ENCODE results near the gene KCNH2.

KCNH2 gene

DNA sequence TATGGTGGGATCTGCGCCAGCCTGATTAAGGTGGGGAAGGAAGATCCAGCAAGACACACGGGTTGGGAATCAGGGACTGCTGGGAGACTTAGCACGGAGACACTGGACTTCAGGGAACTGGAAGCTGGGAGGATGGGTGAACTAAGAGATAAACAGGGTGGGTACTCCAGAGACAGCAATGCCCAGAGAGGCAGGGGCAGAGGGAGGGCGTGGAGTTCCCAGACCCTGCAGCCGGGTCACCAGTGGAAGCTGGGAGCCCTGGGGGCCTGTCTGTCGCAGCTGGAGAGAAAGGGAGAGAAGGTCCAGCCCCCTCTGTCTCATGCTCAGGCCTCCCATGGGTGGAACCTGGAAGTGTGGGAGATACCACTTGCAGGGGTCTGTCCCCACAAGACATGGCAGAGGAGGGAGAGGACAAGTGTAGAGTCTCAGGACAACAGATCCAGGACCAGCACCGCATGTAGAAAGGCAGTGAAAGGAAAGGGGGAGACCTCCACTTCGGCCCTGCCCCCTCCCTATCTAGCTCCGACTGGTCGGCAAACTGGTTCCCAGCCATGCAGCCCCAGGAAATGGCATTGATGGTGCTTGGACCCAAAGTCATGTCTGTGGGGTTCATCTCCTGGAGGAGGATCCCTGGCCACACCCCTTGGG, 81.4 kb downstream of the KCNH2 start:
- no peak for DNase-seq (ENCODE audit: low spot score)
- Histone ChIP-seq H3K4me3 (no peak overlapping the region), H3K27ac (no peak overlapping the region)
- no peak for TF ChIP-seq CTCF (IDR thresholded peaks at IDR 0.05)

GRCh38 chr7:150895809-150896208, 82.3 kb downstream of the KCNH2 start:
- DNase-seq (ENCODE audit: low spot score) = no peak
- H3K27ac ChIP-seq = no peak overlapping the region
- H3K4me3 ChIP-seq = no peak overlapping the region
- TF ChIP-seq CTCF (IDR thresholded peaks at IDR 0.05) = no peak
